HG02973 (cell line): ENCODE measurements around the gene DUOX2.
"Not testable (repeated sequence)": the region's sequence is repeated elsewhere in the genome, so short reads cannot be mapped to it uniquely, and the experiment has no call there.

ENCODE experiments used
- ATAC-seq: cut with Tn5 transposase; IDR thresholded peaks from one replicate; pipeline ENCODE4 v1.9.1; 2021; ENCODE audit warnings: moderate library complexity; ENCODE audit not compliant: unreplicated experiment

Gene DUOX2

GRCh38 chr15:45139770-45140169 is 25.8 kb upstream of the DUOX2 start:
- no peak for ATAC-seq

GRCh38 chr15:45138814-45139765 is 25.1 kb upstream of the DUOX2 start:
- no peak for ATAC-seq

GRCh38 chr15:45137703-45138102 is 23.7 kb upstream of the DUOX2 start:
- no peak for ATAC-seq

- no peak for ATAC-seq
Observed at GRCh38 chr15:45136378-45136764, 22.4 kb upstream of the DUOX2 start.

GRCh38 chr15:45135705-45136377 is 21.9 kb upstream of the DUOX2 start:
- ATAC-seq, result not testable (repeated sequence)

- ATAC-seq, result no peak
Observed at GRCh38 chr15:45134682-45135604, 21.0 kb upstream of the DUOX2 start.

GRCh38 chr15:45134046-45134445 is 20.1 kb upstream of the DUOX2 start:
- no peak for ATAC-seq

- ATAC-seq, result no peak
Observed at GRCh38 chr15:45133561-45133920, 19.6 kb upstream of the DUOX2 start.

GRCh38 chr15:45132844-45133560 is 19.0 kb upstream of the DUOX2 start:
- ATAC-seq, result no peak

- ATAC-seq, result no peak
Observed at GRCh38 chr15:45131510-45131909, 17.5 kb upstream of the DUOX2 start.

GRCh38 chr15:45130291-45131000 is 16.5 kb upstream of the DUOX2 start:
- no peak for ATAC-seq

- no peak for ATAC-seq
Observed at GRCh38 chr15:45129651-45130129, 15.7 kb upstream of the DUOX2 start, which contains the start of the genes DUOX1 and DUOXA1. Gene DUOX1 (plus strand): TSS chr15:45129994. CDS start chr15:45131967, 1,973 bp downstream. Gene DUOXA1 (minus strand): TSS chr15:45129879. CDS start chr15:45123014, 6,865 bp downstream.

GRCh38 chr15:45128971-45129639 is 15.1 kb upstream of the DUOX2 start:
- ATAC-seq, result no peak

- ATAC-seq, result no peak
Observed at GRCh38 chr15:45126535-45127158, 12.7 kb upstream of the DUOX2 start.

GRCh38 chr15:45123397-45123796 is 9.4 kb upstream of the DUOX2 start:
- no peak for ATAC-seq

- no peak for ATAC-seq
Observed at GRCh38 chr15:45122719-45123118, 8.7 kb upstream of the DUOX2 start.

GRCh38 chr15:45121706-45122417 is 7.9 kb upstream of the DUOX2 start:
- ATAC-seq, result no peak

GRCh38 chr15:45121020-45121419 is 7.0 kb upstream of the DUOX2 start:
- no peak for ATAC-seq
